Adrenal gland (tissue), 5 donors: ENCODE measurements around the gene SYT3.

Experiments
- CTCF ChIP-seq, 6 experiments: fragments of 450-650 bp in 4 of 6; fragments of 200-600 bp in 2 of 6; sonication (generic) in 1 of 6; IDR thresholded peaks; 1 replicate in 5 of 6; 2 replicates in 1 of 6; pipeline versions ENCODE4 v1.5.1 to v1.8.0; 2016 to 2021; ENCODE audit warnings: antibody characterized with exemption in 6 of 6, mild to moderate bottlenecking in 2 of 6, moderate library complexity in 1 of 6
- POLR2A ChIP-seq, 2 donors: fragments of 450-650 bp; IDR thresholded peaks; one replicate each; pipeline ENCODE4 v1.6.1; 2017; ENCODE audit warnings: antibody characterized with exemption in 2 of 2, mild to moderate bottlenecking in 2 of 2, moderate library complexity in 1 of 2
- donor health status: DM: no; HTN: no; CAD: no.

- no peak for TF ChIP-seq POLR2A (IDR thresholded peaks at IDR 0.05)
- TF ChIP-seq CTCF (IDR thresholded peaks at IDR 0.05): no peak
These were observed 37.2 kb downstream of the SYT3 start for GRCh38 chr19:50602496-50602895.
